D721Med (cell line): ENCODE data around the gene KCNA2.

Source experiments
- DNase-seq: peaks from one replicate; pipeline ENCODE4 v3.0.0; 2011; ENCODE audit warnings: low spot score; ENCODE audit not compliant: insufficient read length
- FAIRE-seq: peaks from 2 replicates; lab custom pipeline; 2011; peaks lifted over from hg19 to GRCh38; lab: Jason Lieb, UNC
- CTCF ChIP-seq: IDR thresholded peaks from 2 replicates; pipeline ENCODE4 v1.5.1; 2012; ENCODE audit warnings: mild to moderate bottlenecking, control low read depth; ENCODE audit not compliant: insufficient read depth; ENCODE audit errors: missing control alignments

The KCNA2 gene

DNA sequence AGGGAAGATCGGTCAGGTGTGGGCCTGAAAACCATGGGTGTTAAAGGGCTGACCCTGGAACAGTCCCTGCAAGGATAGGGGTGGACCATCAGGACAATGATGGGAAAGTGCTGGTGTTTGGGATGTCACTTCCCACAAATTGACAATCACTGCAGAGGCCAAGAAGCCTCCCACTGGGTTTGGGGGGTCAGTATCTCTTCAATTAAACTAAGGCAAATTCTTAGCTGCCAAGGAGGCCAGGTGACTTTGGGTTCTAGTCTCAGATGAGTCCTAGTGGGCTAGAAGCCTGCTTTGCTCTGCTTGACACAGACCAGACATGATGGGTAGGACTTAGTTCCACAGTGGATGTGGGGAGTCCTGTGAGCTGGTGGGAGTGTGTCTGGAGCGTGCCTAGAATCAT lies 29.3 kb upstream of the KCNA2 start:
- DNase-seq (no peak), FAIRE-seq (no peak)
- no peak for TF ChIP-seq CTCF

DNA sequence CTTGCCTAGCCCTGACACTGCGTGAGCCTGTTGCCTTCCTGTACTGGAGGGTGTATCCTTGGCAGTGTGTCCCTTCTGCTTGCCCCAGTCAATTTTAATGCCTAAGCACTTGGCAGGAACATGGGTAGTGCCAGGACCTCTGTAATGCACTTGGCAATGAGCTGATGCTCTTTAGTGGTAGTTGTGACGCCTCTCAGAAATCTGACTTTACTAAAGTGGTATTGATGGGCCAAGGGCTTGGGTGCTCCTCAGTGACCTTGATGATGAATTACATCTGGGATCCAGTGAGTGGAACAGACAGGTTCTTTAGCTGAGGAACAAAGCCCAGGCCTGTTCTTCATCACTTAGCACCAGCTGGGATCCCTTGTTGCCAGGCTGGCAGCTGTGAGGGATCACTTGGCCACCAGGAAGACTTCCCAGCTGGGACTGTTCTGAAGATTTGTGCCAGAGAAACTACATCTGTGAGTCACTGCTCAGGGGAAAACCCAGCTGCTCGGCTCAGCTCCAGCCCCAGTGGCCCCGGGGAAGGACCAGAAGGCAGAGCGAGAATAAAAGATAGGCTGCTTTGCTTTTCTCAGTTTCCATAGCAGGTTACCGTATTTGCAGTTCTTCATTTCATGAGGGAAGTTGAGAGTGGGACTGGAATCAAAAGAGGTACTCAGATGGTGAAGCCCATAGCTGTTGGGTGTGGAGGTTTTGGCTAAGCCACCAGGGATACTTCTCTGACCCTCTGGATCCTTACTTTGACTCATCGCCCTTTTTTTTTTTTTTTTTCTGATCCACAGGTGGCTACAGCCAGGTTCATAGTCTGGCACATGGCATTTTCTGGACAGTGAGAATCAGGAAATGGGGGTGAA lies 28.5 kb upstream of the KCNA2 start:
- DNase-seq = no peak
- no peak for FAIRE-seq

GRCh38 chr1:110634086-110634454 lies 27.9 kb upstream of the KCNA2 start:
- TF ChIP-seq CTCF = no peak
- no peak for DNase-seq
- FAIRE-seq = no peak

More for the DNA sequence above, 28.5 kb upstream of the KCNA2 start:
- no peak for TF ChIP-seq CTCF

DNA sequence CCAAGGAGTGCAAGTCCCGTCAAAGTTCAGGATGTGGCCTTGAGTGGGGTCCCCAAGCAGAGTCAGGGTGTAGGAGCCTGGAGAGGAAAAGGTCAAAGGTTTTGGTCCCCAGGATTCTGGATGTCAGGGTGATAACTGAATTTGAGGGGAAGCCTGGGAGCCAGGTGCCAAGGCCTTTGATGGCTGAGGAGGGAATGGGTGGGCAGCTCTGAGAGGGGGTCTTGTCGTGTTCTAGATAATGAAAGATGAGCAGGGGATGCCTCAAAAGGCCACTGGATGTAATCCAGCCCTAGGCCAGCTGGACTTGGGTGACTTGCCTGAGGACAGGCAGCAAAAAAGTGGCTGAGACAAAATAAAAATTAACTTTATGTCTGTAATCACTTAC lies 27.5 kb upstream of the KCNA2 start:
- DNase-seq = no peak
- no peak for FAIRE-seq
- no peak for TF ChIP-seq CTCF

DNA sequence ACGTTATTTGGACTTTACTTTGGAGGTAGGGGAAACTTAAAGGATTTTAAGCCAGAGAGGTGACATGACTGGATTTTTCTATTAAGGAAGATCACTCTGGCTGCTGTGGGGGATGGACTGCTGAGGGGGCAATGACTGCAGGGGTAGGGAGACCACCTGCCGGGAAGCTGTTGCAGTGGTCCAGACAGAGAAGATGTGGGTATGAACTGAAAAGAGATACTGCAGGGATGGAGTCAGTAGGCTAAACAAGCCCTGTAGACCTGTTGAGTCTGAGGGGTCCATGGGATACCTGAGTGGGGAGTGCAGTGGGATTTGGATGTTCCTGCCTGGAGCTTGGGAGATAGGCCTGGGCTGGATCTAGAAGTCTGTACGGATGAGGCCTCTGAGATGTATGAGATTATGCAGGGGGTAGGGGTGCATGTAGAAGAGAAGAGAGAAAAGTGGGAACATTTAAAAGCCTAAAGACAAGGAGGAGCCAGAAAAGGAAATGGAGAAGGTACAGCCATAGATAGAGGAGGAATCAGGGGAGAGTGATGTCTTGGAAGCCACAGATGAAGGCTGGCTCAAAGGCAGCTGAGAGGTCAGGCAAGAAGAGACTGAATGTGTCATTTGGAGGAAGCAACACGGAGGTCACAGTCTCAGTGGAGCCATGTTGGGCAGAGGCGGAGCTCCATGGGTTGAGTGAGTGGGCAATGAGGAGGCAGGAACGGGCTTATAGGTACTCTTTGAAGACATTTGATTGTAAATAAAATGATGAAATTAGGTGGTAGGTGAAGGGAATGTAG lies 25.9 kb upstream of the KCNA2 start:
- no peak for TF ChIP-seq CTCF
- no peak for FAIRE-seq
- no peak for DNase-seq

DNA sequence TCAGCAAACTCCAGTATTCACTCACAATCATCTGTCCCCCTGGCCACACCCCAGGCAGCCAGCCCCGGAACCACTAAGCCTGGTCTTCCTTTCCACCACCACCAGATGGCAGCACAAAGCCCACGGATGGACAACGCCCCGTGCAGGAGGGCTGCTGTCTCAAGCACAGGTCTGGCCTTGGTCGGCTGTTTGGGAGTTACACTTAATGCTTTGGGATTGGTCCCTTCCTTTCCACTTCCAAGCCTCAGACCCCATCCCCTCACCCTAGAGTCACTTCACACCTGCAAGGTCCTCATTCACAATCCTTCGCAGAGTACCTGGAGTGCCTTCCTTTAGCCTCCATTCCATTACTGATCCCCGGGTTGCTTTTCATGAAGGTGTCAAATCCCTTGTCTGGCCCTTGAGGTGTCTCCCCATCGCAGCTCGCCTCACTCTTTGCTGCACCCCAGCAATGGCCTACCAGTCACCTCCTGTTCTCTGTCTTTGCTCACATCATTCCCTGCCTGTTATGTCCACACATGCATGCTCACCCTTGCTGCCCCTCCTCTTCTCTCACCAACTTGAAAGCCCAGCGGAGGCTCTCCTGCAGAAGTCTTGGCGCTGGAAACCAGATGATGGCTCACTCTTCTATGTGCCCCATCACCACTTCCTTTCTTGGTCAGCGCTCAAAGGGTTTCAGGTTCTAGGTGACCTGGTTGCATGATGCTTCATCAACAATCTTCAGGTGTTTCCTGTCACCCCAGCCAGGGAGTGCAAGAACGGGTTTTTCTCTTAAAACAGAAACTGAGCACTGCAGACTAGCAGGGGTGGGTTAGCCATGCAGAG lies 24.9 kb upstream of the KCNA2 start:
- no peak for DNase-seq
- peak; percentile 79 for TF ChIP-seq CTCF
- FAIRE-seq = no peak
